Esophagus muscularis mucosa (tissue), 3 donors: ENCODE data around the gene UQCRC1.

ENCODE experiments used
- POLR2A ChIP-seq: fragments of 450-650 bp; IDR thresholded peaks from one replicate; pipeline ENCODE4 v1.6.1; 2017; ENCODE audit warnings: antibody characterized with exemption, moderate library complexity, mild to moderate bottlenecking, low read depth
- POLR2AphosphoS5 ChIP-seq, 2 donors: sonication (generic); formaldehyde crosslinking; IDR thresholded peaks; one replicate each; pipeline ENCODE4 v1.6.1; 2017; ENCODE audit warnings: antibody characterized with exemption in 2 of 2
- TF ChIP-seq, protein P1 (sequence below), 3 experiments: fragments of 200-600 bp in 2 of 3; fragments of 450-650 bp in 1 of 3; sonication (generic) in 2 of 3; IDR thresholded peaks; one replicate each; pipeline ENCODE4 v1.5.1; 2017 to 2019; ENCODE audit warnings: antibody characterized with exemption in 3 of 3, mild to moderate bottlenecking in 2 of 3, moderate library complexity in 1 of 3

DNA sequence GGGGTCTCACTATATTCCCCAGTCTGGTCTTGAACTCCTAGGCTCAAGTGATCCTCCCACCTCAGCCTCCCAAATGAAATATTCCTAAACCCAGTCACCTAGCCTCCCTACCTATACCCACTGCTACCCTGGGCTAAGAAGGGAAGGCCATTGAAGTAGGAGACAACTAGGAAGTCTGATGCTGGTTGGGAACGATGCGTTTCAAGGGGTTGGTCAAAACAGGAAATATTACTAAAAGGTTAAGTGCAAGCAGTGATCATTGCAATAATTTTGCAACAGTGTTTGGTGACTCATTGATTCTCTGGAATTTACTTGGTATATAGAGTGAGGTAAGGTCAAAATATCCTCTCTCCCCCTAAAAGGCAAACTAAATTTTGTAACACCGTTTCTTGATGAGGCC, 4.6 kb upstream of the UQCRC1 start:
- TF ChIP-seq, protein P1, sequence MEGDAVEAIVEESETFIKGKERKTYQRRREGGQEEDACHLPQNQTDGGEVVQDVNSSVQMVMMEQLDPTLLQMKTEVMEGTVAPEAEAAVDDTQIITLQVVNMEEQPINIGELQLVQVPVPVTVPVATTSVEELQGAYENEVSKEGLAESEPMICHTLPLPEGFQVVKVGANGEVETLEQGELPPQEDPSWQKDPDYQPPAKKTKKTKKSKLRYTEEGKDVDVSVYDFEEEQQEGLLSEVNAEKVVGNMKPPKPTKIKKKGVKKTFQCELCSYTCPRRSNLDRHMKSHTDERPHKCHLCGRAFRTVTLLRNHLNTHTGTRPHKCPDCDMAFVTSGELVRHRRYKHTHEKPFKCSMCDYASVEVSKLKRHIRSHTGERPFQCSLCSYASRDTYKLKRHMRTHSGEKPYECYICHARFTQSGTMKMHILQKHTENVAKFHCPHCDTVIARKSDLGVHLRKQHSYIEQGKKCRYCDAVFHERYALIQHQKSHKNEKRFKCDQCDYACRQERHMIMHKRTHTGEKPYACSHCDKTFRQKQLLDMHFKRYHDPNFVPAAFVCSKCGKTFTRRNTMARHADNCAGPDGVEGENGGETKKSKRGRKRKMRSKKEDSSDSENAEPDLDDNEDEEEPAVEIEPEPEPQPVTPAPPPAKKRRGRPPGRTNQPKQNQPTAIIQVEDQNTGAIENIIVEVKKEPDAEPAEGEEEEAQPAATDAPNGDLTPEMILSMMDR (IDR thresholded peaks at IDR 0.05) = no peak
- TF ChIP-seq POLR2AphosphoS5 (IDR thresholded peaks at IDR 0.05) = no peak
- no peak for TF ChIP-seq POLR2A
